T-helper 2 cell treated with Interferon-gamma antibody and Interleukin-4, amounts not matched to agents 5 μg/mL and 100 μg/mL, for 36 hours (primary cell): Measurements from ENCODE around the gene MEF2D.

Experiments
- DNase-seq: peaks from one replicate; pipeline ENCODE4 v3.0.0; 2021; ENCODE audit warnings: low spot score
- H3K27ac Mint-ChIP-seq: one replicate; pipeline ENCODE4 v1.8.0; 2021; ENCODE audit warnings: mild to moderate bottlenecking, mixed read lengths
- H3K27me3 Mint-ChIP-seq: one replicate; pipeline ENCODE4 v1.8.0; 2021; ENCODE audit warnings: low read depth, mixed read lengths
- H3K36me3 Mint-ChIP-seq: one replicate; pipeline ENCODE4 v1.8.0; 2021; ENCODE audit warnings: low read depth, mixed read lengths
- H3K4me1 Mint-ChIP-seq: one replicate; pipeline ENCODE4 v1.8.0; 2021; ENCODE audit warnings: low read depth, mixed read lengths
- H3K4me3 Mint-ChIP-seq: one replicate; pipeline ENCODE4 v1.8.0; 2022; ENCODE audit warnings: mild to moderate bottlenecking, moderate library complexity, mixed read lengths
- H3K9me3 Mint-ChIP-seq: one replicate; pipeline ENCODE4 v1.8.0; 2021; ENCODE audit warnings: mixed read lengths

MEF2D gene

DNA sequence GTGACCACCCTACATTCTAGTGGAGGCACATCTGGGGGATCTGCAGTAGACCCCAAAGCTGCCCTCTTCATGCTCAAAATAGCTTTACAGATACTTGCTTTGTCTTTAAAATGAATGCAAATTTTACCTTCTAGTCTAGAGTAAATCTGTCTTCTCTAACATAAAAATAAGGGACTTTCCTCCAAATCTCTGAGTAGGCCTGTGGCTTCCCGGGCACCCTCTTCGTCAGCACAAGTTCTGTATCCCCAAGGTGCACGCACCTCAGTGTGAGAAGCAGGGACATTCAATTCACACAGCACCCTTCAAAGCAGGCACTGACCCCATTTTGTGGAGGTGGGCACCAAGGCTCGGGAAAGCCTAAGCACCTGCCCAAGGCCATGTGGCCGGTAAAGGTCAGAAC, 19.0 kb downstream of the MEF2D start:
- Mint-ChIP-seq H3K27me3 (no peaks in the 10 kb centered on the region), H3K4me3 (no peak overlapping the region), H3K4me1 (peaks cover 29% of the 10 kb centered on the region), H3K27ac (peak overlapping the region; percentile 64), H3K9me3 (no peaks in the 10 kb centered on the region), H3K36me3 (peaks cover 52% of the 10 kb centered on the region)
- DNase-seq = no peak

DNA sequence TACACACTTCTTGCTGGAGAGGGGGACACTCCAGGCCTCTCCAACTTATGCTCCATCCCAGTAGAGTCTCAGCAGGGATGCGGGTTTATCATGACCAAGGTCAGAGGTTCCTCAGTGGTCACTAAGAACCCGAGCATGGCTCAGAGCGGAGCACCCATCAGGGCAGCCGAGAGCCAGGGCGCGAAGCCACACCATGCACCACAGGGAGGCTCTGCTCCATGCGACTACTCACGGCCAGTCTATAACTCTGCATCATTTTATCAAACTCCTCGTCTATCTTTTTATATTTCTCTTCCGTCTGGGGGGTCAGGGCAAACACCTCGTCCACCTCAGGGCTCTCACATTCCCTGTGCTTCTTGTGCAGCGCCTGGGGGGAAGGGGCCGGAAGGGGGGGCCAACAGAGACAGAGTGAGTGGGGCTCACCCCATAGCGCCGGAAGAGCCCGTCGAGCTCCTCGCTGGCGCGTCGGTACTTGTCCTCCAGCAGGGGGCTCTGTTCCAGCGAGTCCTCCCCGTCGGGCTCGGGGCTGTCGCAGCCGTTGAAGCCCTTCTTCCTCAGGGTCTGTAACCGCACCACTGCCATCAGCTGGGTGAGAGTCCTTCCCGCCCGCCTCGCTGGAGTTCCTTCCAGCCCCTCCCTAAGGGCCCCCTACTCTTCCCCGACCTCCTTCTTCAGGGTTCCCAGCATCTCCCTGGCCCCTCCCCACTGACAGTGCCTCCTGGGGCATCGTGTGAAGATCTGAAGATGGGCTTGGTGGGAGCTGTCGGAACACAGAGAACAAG, 20.0 kb downstream of the MEF2D start:
- no peaks in the 10 kb centered on the region for H3K9me3 Mint-ChIP-seq

DNA sequence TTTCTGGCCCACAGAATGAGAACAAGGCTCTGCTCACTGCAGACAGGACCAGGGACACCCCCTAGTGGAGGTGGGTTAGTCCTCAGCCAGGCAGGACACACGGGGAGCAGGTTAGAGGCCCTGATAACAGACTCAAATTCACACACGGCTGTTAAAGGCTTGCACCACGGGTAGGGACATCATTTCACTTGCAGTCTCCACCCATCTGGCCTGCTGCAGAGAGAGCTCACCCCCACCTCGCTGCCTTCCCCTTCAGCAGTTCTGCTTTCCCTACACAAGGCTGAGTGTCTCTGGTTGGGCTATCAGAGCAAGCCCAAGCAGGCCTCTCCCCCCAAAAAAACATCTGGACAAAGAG, 20.6 kb downstream of the MEF2D start:
- H3K36me3 Mint-ChIP-seq = peaks cover 62% of the 10 kb centered on the region
- no peaks in the 10 kb centered on the region for H3K27me3 Mint-ChIP-seq
- no peak overlapping the region for H3K4me3 Mint-ChIP-seq
- H3K27ac Mint-ChIP-seq = peak overlapping the region; percentile 59
- peaks cover 27% of the 10 kb centered on the region for H3K4me1 Mint-ChIP-seq
- no peak for DNase-seq
- no peaks in the 10 kb centered on the region for H3K9me3 Mint-ChIP-seq

More for the DNA sequence above, 20.0 kb downstream of the MEF2D start:
- Mint-ChIP-seq H3K4me3 (no peak overlapping the region), H3K27ac (peak overlapping the region; percentile 59), H3K36me3 (peaks cover 58% of the 10 kb centered on the region), H3K4me1 (peaks cover 27% of the 10 kb centered on the region), H3K27me3 (no peaks in the 10 kb centered on the region)
- DNase-seq = peak; percentile 54

DNA sequence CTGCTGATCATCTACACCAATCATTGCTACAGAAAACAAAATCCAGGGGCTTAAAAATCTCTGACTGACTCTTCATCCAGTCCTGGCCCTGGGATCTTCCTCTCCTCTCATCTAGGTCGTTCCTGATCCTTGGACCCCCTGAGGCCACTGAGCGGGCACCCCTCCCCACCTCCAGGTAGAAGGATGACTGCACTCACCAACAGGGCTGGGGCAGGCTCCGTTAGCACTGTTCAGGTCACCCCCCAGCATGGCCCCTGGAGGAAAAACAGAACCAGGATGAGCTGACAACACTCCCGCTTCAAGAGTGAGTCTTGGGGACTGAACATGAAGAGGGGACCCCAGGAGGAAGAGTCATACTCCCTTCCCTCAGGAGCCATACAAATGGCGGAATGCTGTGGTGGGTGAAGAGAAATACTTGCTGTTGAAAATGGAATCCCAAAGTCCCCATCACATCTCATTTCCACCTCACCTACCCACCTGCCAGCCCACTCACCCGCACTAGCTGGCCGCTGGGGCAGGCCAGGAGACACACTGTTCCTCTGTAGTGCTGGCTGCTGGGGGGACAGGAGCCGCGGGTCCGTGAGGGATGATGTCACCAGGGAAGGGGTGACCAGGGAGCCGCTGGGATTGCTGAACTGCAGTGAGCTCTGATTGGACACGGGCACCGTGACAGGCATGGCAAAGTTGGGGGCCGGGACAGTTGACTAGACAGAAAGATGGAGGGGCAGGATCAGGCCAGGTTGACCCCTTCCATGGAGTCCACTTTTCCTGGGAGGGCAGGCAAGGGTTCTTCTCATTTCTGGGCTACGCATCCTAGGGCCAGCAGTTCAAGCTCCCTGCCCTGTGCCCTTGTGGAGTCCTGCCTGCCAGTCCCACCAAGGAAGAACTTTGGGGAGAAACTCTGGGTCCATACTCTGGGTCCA, 21.2 kb downstream of the MEF2D start:
- peaks cover 27% of the 10 kb centered on the region for H3K4me1 Mint-ChIP-seq

DNA sequence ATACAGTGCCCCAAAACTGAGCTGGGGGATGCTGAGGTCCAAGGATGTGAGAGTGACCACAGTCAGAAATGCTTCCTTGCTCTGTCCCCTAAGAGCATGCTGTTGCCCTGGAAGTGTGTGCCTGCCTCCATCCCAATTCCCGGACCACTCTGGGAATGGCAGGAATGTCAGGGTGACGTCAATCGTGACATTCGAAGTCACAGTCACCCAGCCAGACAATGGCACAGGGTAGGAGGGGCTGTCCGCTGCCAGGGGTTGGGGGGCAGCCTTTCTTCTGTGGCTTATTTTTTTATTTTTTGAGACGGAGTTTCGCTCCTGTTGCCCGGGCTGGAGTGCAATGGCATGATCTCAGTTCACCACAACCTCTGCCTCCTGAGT, 22.3 kb downstream of the MEF2D start:
- no peak overlapping the region for H3K27ac Mint-ChIP-seq
- no peaks in the 10 kb centered on the region for H3K9me3 Mint-ChIP-seq
- DNase-seq = no peak
- H3K4me3 Mint-ChIP-seq = no peak overlapping the region
- peaks cover 26% of the 10 kb centered on the region for H3K4me1 Mint-ChIP-seq
- H3K36me3 Mint-ChIP-seq = peaks cover 72% of the 10 kb centered on the region
- H3K27me3 Mint-ChIP-seq = no peaks in the 10 kb centered on the region

More for the DNA sequence above, 21.2 kb downstream of the MEF2D start:
- DNase-seq = no peak
- Mint-ChIP-seq H3K27me3 (no peaks in the 10 kb centered on the region), H3K36me3 (peaks cover 65% of the 10 kb centered on the region), H3K27ac (peak overlapping the region; percentile 29), H3K9me3 (no peaks in the 10 kb centered on the region), H3K4me3 (no peak overlapping the region)

DNA sequence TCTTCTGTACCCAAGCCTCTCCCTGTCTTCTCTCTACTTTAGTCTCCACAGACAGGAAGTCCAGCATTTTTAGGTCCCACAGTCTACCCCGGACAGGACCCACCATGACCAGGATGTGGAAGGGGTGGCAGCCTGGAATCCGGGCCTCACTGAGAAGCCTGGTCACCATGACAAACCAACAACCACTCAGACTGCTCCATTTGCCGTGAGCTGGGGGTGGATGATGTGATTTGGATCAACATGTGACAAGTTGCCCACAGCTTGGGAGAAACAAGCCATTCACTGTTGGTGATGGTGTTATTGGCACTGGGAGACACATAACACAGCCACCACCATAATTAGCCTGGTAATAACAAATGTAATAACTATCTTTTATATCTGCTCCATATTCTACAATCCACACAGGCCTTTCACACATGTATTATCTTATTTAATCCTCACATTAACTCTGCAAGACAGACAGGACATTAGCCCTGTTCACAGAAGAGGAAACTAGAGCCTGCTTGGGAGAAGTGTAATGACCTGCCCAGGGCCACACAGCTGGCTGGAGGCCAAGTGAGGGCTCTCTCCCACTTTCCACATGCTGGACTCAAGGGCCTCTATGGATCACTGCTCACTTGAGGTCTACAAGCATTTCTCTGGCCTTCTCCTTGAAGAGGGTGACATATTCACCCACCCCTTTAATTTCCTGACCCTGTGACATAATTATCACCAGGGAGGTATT, 22.9 kb downstream of the MEF2D start:
- peaks cover 73% of the 10 kb centered on the region for H3K36me3 Mint-ChIP-seq
- H3K27ac Mint-ChIP-seq = no peak overlapping the region
- peaks cover 26% of the 10 kb centered on the region for H3K4me1 Mint-ChIP-seq
- no peak overlapping the region for H3K4me3 Mint-ChIP-seq
- DNase-seq = no peak
- no peaks in the 10 kb centered on the region for H3K27me3 Mint-ChIP-seq
- no peaks in the 10 kb centered on the region for H3K9me3 Mint-ChIP-seq

DNA sequence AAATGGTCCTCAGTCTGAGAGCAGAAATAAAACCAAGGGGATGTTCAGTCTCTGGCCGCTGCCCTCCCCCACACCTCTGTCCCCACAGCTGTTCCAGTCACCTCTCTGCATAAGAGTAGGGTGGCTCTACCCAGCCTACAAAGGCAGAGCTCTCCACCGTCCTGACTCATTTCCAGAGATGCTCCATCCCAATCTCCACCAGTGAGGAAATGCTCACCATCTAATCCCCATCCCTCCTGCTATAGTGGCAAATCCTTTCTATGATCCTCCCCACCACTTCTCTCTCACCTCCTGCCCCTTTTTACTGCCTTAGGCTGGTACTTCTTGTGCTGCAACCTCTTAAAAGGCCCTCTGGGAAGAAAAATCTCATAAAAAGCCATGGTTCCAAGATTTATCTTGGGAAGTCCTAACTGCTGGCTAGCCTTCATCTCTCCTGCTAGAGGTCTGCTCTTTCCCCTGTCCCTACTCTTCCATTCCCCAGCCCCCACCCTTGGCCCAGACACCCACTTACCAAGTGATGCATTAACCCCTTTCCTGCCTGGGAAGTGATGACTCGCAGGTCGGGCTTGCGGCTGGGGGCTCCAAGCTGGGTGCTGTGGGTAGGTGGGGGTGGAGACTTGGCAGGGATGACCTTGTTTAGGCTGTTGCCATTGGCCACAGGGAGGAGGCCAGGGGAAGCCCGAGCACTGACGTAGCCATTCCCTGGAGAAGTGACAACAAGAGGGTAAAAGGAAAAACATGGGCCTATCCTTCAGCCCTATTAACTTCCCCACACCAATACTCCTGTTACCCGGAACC, 23.9 kb downstream of the MEF2D start:
- Mint-ChIP-seq H3K27ac (no peak overlapping the region), H3K36me3 (peaks cover 69% of the 10 kb centered on the region), H3K27me3 (no peaks in the 10 kb centered on the region), H3K4me3 (no peak overlapping the region), H3K4me1 (peaks cover 23% of the 10 kb centered on the region), H3K9me3 (no peaks in the 10 kb centered on the region)
- DNase-seq = peak; percentile 70

DNA sequence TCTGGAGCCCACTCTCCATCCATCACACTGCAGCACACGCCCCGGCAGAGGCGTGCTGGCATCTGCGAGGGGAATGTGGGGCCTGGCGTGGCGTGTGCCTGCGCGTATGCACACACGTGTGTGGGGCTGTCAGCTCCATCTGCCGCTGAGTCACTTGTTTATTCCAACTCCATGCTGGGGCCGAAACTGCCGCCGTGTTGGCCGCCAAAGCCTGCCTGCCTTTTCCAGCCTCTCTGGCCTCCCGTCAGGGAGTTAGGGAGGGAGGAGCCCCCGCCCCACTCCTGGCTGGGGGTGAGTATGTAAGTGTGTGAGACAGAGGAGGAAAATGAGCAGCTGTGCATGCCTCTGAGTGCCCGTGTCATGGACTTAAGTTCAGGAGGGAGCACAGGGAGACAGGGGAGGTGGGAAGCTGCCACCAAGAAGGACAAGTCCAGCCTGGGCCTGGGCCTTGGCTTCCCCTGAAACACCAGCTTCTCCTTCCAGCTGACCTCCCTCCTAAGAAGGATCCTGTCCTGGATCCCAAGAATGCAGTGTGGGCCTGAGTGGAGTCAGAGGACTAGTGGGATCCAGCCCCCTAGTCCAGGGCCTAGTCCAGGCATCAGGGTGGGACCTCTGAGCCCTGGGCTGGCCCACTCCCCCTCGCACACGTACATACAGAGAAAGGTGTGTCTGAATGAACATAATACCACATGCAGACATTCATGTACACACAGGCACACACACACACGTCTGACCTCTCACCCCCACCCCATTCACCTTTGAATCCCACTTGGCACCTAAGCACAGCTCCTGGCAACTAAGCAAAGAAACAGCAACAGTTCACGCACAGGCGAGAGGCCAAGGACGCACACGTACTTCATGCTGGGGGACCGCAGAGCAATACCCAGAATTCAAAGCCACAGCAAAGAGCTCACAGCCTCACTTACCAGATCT, 24.7 kb downstream of the MEF2D start:
- H3K27ac Mint-ChIP-seq = no peak overlapping the region
- H3K36me3 Mint-ChIP-seq = peaks cover 61% of the 10 kb centered on the region

DNA sequence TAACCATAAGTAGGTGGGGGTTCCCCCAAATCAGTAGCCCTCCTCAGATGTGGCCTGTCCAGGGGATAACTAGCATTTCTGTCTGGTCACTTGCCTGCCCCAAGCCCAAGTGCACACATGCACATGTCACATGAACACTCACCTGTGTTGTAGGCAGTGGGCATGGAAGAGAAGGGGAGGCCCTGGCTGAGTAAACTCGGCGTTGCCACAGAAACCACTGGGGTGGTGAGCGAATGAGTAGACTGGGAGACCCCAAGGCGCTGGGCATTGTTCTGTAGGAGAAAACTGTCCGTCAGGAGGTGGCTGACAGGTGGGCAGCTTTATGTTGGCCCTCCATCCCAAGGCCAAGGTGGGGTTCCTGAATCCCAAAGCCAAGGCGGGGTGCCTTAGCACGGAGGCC, 25.6 kb downstream of the MEF2D start:
- H3K27ac Mint-ChIP-seq = no peak overlapping the region
- no peak for DNase-seq
- H3K36me3 Mint-ChIP-seq = peaks cover 54% of the 10 kb centered on the region
- no peaks in the 10 kb centered on the region for H3K9me3 Mint-ChIP-seq
- no peak overlapping the region for H3K4me3 Mint-ChIP-seq
- peaks cover 9% of the 10 kb centered on the region for H3K4me1 Mint-ChIP-seq
- H3K27me3 Mint-ChIP-seq = no peaks in the 10 kb centered on the region

More for the DNA sequence above, 24.7 kb downstream of the MEF2D start:
- peaks cover 15% of the 10 kb centered on the region for H3K4me1 Mint-ChIP-seq
- no peaks in the 10 kb centered on the region for H3K27me3 Mint-ChIP-seq
- H3K9me3 Mint-ChIP-seq = no peaks in the 10 kb centered on the region
- no peak overlapping the region for H3K4me3 Mint-ChIP-seq
- DNase-seq = no peak

DNA sequence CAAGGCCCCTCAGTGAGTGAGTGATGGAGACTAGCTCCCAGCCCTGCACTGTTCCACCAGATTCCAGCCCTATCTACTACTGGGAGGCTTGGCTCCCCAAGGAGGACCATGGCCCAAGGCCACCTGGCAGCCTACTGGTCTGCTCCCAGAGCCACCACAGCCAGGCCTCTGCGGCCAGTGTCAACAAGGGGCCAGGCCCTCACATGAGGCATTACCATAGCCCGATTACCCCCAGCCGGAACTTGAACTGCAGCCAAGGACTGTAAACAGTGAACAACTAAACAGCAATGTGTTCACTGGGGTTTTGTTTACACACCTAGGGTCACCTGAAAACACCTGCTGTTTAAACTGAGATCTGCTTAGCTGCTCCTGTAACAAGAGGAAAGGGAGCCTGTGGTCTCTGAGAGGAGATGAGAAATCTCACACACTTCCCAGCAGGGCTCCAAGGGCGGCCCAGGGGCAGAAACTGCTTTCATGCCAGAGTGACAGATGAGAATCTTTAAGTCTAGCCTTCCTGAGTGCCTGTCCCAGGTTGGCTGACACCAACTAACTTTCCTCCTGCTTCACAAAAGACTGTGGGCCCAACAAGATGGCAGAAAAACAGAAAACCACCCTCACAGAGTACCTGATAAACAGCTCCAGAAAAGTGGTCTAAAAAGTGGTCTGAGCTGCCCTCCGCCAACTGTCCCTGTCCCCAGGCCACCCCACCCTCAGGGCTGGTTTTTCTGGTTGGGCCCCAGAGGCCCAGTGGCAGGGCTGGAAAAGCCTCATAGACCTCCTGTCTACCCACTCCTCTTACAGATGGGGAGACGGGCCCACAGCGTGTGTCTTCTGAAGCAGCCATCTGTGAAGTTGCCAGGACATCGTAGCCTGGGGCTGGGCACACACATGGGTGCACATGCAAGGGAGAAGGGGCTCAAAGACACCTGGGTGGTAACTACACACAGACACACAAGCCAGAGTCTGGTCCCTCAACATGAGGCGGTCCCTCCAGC, 28.8 kb downstream of the MEF2D start:
- peaks cover 3% of the 10 kb centered on the region for H3K4me1 Mint-ChIP-seq
- no peak overlapping the region for H3K4me3 Mint-ChIP-seq
- H3K9me3 Mint-ChIP-seq = no peaks in the 10 kb centered on the region
- DNase-seq = no peak
- H3K36me3 Mint-ChIP-seq = peaks cover 46% of the 10 kb centered on the region
- no peaks in the 10 kb centered on the region for H3K27me3 Mint-ChIP-seq
- H3K27ac Mint-ChIP-seq = no peak overlapping the region

DNA sequence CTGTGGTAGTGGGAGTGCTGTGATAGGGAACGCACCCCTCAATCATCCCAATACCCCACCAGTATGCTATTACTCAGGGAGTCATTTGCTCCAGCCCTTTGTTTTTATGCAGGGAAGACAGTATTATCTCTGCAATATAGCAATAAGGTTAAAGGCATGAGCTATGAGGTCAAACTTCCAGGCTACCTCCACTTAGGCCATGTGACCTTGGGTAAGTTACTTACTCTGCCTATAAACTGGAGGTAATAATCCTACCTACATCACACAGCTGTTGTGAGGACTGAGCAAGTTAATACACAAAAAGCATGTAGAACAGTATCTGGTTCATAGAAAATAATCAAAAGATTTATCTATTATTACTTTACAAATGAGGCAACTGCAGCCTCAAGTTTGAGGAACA, 30.1 kb downstream of the MEF2D start:
- Mint-ChIP-seq H3K27me3 (no peaks in the 10 kb centered on the region), H3K4me3 (no peak overlapping the region), H3K36me3 (peaks cover 36% of the 10 kb centered on the region), H3K27ac (no peak overlapping the region), H3K9me3 (no peaks in the 10 kb centered on the region), H3K4me1 (peaks cover 3% of the 10 kb centered on the region)
- DNase-seq = no peak
